IMR-90 (cell line): ENCODE results near the gene IL1RAP. TPM values are rescaled to one million over a fixed set of nuclear protein-coding genes. Genes with fewer than 3 reads are reported as not detected.

Experiments
- ATAC-seq: fragments of 200-7000 bp; cut with Tn5 transposase; 2 replicates; pipeline ENCODE4 v1.9.1; 2020; ENCODE audit warnings: low read depth, mild to moderate bottlenecking, moderate library complexity
- BruUV-seq: library from RNA; stranded (reverse); fragments of 400-500 nt; replicated peaks from 2 replicates; lab custom pipeline; 2021; lab: Mats Ljungman, UMichigan
- CTCF ChIA-PET: fragments of 300-600 bp; formaldehyde crosslinking; extraction: SDS; loops from one replicate; lab custom pipeline; 2021; ENCODE audit warnings: antibody characterized with exemption; lab: Yijun Ruan, JAX
- POLR2A ChIA-PET: fragments of 300-600 bp; sonication (Branson Sonifier 250); formaldehyde crosslinking; loops from one replicate; lab custom pipeline; 2022; ENCODE audit warnings: antibody characterized with exemption; ENCODE audit not compliant: unreplicated experiment; lab: Charles Lee
- DNase-seq: peaks from one replicate; pipeline ENCODE4 v3.0.0; 2013
- H2AFZ ChIP-seq: replicated peaks from 2 replicates; pipeline ENCODE3; 2013; ENCODE audit warnings: low read length, mild to moderate bottlenecking; ENCODE audit not compliant: poor library complexity
- H2AK5ac ChIP-seq: 2 replicates; pipeline ENCODE4 v1.6.1; 2013; ENCODE audit warnings: low read depth, low read length, inconsistent platforms
- H2AK9ac ChIP-seq: replicated peaks from 2 replicates; pipeline ENCODE3; 2013; ENCODE audit warnings: mild to moderate bottlenecking, low read depth, low read length, moderate library complexity; ENCODE audit not compliant: poor library complexity
- H2BK120ac ChIP-seq: 2 replicates; pipeline ENCODE4 v1.6.1; 2013; ENCODE audit warnings: low read depth, low read length, inconsistent platforms
- H2BK15ac ChIP-seq: 3 replicates; pipeline ENCODE4 v1.6.1; 2013; ENCODE audit warnings: low read depth, low read length, inconsistent platforms
- H2BK20ac ChIP-seq: 2 replicates; pipeline ENCODE4 v1.6.1; 2013; ENCODE audit warnings: low read depth, mild to moderate bottlenecking, inconsistent platforms, low read length, moderate library complexity
- H2BK5ac ChIP-seq: 2 replicates; pipeline ENCODE4 v1.6.1; 2013; ENCODE audit warnings: mild to moderate bottlenecking, low read depth, low read length, inconsistent platforms; ENCODE audit not compliant: poor library complexity, severe bottlenecking
- H3K14ac ChIP-seq: replicated peaks from 2 replicates; pipeline ENCODE4 v1.6.1; 2013; ENCODE audit warnings: low read depth, low read length, inconsistent platforms
- H3K18ac ChIP-seq: 2 replicates; pipeline ENCODE4 v1.6.1; 2013; ENCODE audit warnings: low read depth, low read length, control low read depth
- H3K23ac ChIP-seq: 2 replicates; pipeline ENCODE4 v1.6.1; 2013; ENCODE audit warnings: low read depth, low read length, inconsistent platforms
- H3K27ac ChIP-seq: 2 replicates; pipeline ENCODE4 v1.5.1; 2013; ENCODE audit warnings: mild to moderate bottlenecking, control low read depth, low read length; ENCODE audit not compliant: insufficient read depth
- H3K27me3 ChIP-seq: 2 replicates; pipeline ENCODE4 v1.6.1; 2013; ENCODE audit warnings: low read length; ENCODE audit not compliant: control insufficient read depth, insufficient read depth
- H3K36me3 ChIP-seq: 2 replicates; pipeline ENCODE4 v1.6.1; 2013; ENCODE audit warnings: low read length, mixed read lengths; ENCODE audit not compliant: control insufficient read depth, insufficient read depth
- H3K4ac ChIP-seq: 2 replicates; pipeline ENCODE4 v1.6.1; 2013; ENCODE audit warnings: low read depth, low read length, inconsistent platforms
- H3K4me1 ChIP-seq: 2 replicates; pipeline ENCODE4 v1.6.1; 2013; ENCODE audit warnings: low read length, mixed read lengths; ENCODE audit not compliant: control insufficient read depth, insufficient read depth
- H3K4me2 ChIP-seq: 2 replicates; pipeline ENCODE4 v1.6.1; 2013; ENCODE audit warnings: low read depth, mild to moderate bottlenecking, control low read depth, low read length, moderate library complexity
- H3K4me3 ChIP-seq: 2 replicates; pipeline ENCODE4 v1.5.1; 2013; ENCODE audit warnings: low read depth, mild to moderate bottlenecking, control low read depth, low read length, moderate library complexity; ENCODE audit not compliant: insufficient read depth
- H3K56ac ChIP-seq: 2 replicates; pipeline ENCODE4 v1.6.1; 2013; ENCODE audit warnings: low read length, inconsistent platforms; ENCODE audit not compliant: insufficient read depth; ENCODE audit errors: extremely low read depth
- H3K79me1 ChIP-seq, 2 experiments: 2 replicates each; pipeline ENCODE4 v1.6.1; 2013; ENCODE audit warnings: low read length in 2 of 2, inconsistent platforms in 1 of 2, low read depth in 1 of 2
- H3K9ac ChIP-seq: 2 replicates; pipeline ENCODE4 v1.6.1; 2013; ENCODE audit warnings: low read depth, low read length, control low read depth
- H3K9me1 ChIP-seq: 2 replicates; pipeline ENCODE4 v1.6.1; 2013; ENCODE audit warnings: low read length, inconsistent platforms; ENCODE audit not compliant: insufficient read depth
- H3K9me3 ChIP-seq: 2 replicates; pipeline ENCODE4 v1.6.1; 2013; ENCODE audit warnings: low read length; ENCODE audit not compliant: control insufficient read depth, insufficient read depth
- H4K20me1 ChIP-seq: 2 replicates; pipeline ENCODE4 v1.6.1; 2013; ENCODE audit warnings: low read length, inconsistent platforms; ENCODE audit not compliant: insufficient read depth
- H4K5ac ChIP-seq: 2 replicates; pipeline ENCODE4 v1.6.1; 2013; ENCODE audit warnings: mild to moderate bottlenecking, low read depth, low read length, control low read depth
- H4K8ac ChIP-seq, 2 experiments: 2 replicates each; pipeline ENCODE4 v1.6.1; 2013; ENCODE audit warnings: low read depth in 2 of 2, low read length in 2 of 2, control low read depth in 1 of 2, inconsistent platforms in 1 of 2
- H4K91ac ChIP-seq: 2 replicates; pipeline ENCODE4 v1.6.1; 2013; ENCODE audit warnings: low read depth, low read length, inconsistent platforms; ENCODE audit not compliant: insufficient read depth
- BHLHE40 ChIP-seq: fragments of 150-350 bp; IDR thresholded peaks from 2 replicates; pipeline ENCODE4 v1.6.1; 2016; ENCODE audit warnings: mild to moderate bottlenecking, low read depth, low read length
- CEBPB ChIP-seq: IDR thresholded peaks from 2 replicates; pipeline ENCODE4 v1.6.1; 2012; ENCODE audit warnings: low read depth, low read length, improper control_type of control experiment
- CHD1 ChIP-seq: IDR thresholded peaks from 2 replicates; pipeline ENCODE4 v1.6.1; 2012; ENCODE audit warnings: low read depth, low read length, improper control_type of control experiment
- FOS ChIP-seq: fragments of 150-350 bp; IDR thresholded peaks from 2 replicates; pipeline ENCODE4 v1.6.1; 2016; ENCODE audit warnings: low read depth, low read length
- MAFK ChIP-seq: IDR thresholded peaks from 2 replicates; pipeline ENCODE4 v1.6.1; 2012; ENCODE audit warnings: low read depth, low read length, improper control_type of control experiment
- MAZ ChIP-seq: IDR thresholded peaks from 2 replicates; pipeline ENCODE4 v1.6.1; 2012; ENCODE audit warnings: low read depth, mild to moderate bottlenecking, low read length, improper control_type of control experiment, moderate library complexity, borderline replicate concordance
- MXI1 ChIP-seq: IDR thresholded peaks from 2 replicates; pipeline ENCODE4 v1.6.1; 2012; ENCODE audit warnings: low read depth, mild to moderate bottlenecking, low read length, moderate library complexity, borderline replicate concordance
- NFE2L2 ChIP-seq: fragments of 150-350 bp; IDR thresholded peaks from 2 replicates; pipeline ENCODE4 v1.6.1; 2016; ENCODE audit warnings: low read depth, mild to moderate bottlenecking, low read length
- POLR2A ChIP-seq: IDR thresholded peaks from 2 replicates; pipeline ENCODE4 v1.6.1; 2012; ENCODE audit warnings: mild to moderate bottlenecking, low read depth, low read length
- RAD21 ChIP-seq: IDR thresholded peaks from 2 replicates; pipeline ENCODE4 v1.6.1; 2012; ENCODE audit warnings: low read length, improper control_type of control experiment
- RCOR1 ChIP-seq: IDR thresholded peaks from 2 replicates; pipeline ENCODE4 v1.6.1; 2012; ENCODE audit warnings: mild to moderate bottlenecking, low read length, improper control_type of control experiment; ENCODE audit not compliant: insufficient replicate concordance
- RFX5 ChIP-seq: IDR thresholded peaks from 2 replicates; pipeline ENCODE4 v1.8.0; 2012; ENCODE audit warnings: low read depth, mild to moderate bottlenecking, low read length, moderate library complexity
- SMC3 ChIP-seq: fragments of 150-350 bp; IDR thresholded peaks from 2 replicates; pipeline ENCODE4 v1.6.1; 2016; ENCODE audit warnings: low read depth, mild to moderate bottlenecking, antibody characterized with exemption, low read length, moderate library complexity
- WGBS, 2 experiments: methylation state at CpG; one replicate each; pipeline versions ENCODE4 v1.1.5 to v1.1.7; 2013; ENCODE audit warnings: missing lambda C conversion rate in 2 of 2; ENCODE audit not compliant: insufficient read length in 1 of 2; ENCODE audit errors: extremely low coverage in 2 of 2; 5-methylcytosine and 5-hydroxymethylcytosine counted together
- dilution Hi-C: fragments of 300-500 bp; cut with HindIII; formaldehyde crosslinking; loops from one replicate; pipeline ENCODE4 v1.14.3; 2018; ENCODE audit warnings: low sequenced_read_pairs; ENCODE audit not compliant: unreplicated experiment
- in situ Hi-C: fragments of 300-500 bp; cut with MboI; formaldehyde crosslinking; loops from 3 replicates; pipeline ENCODE4 v1.14.3; 2019; ENCODE audit warnings: low sequenced_read_pairs, inconsistent platforms, mixed read lengths
- intact Hi-C: fragments of 100-400 bp; cut with micrococcal nuclease; formaldehyde crosslinking; loops from 2 replicates; pipeline ENCODE4 v1.10.0; 2022
- polyA plus RNA-seq, 3 experiments: library from polyadenylated mRNA; depleted of rRNA; stranded (reverse); fragments of >200 nt; gene quantifications; 2 replicates each; pipeline ENCODE4 v1.2.3, GENCODE V29; 2012; ENCODE audit warnings: low replicate concordance in 1 of 3
- total RNA-seq: library from RNA; depleted of rRNA; stranded (reverse); fragments of >200 nt; gene quantifications from 2 replicates; pipeline ENCODE4 v1.2.3, GENCODE V29; 2012
- TF ChIP-seq, protein P1 (sequence below): fragments of 150-350 bp; IDR thresholded peaks from 2 replicates; pipeline ENCODE4 v1.6.1; 2016; ENCODE audit warnings: low read depth, mild to moderate bottlenecking, low read length, moderate library complexity, borderline replicate concordance
- TF ChIP-seq, protein P2 (sequence below): conservative IDR thresholded peaks from 2 replicates; pipeline ENCODE4 v1.5.1; 2012; ENCODE audit warnings: mild to moderate bottlenecking, low read depth, low read length, improper control_type of control experiment
- TF ChIP-seq, protein P3 (sequence below): fragments of 150-350 bp; IDR thresholded peaks from 2 replicates; pipeline ENCODE4 v1.6.1; 2017; ENCODE audit warnings: mild to moderate bottlenecking, antibody characterized with exemption, low read length, low read depth

IL1RAP gene
- total and polyA plus RNA-seq, 2 of the 4 experiments (the other 2 are of a cell fraction): 8.3 to 11.3 TPM

DNA sequence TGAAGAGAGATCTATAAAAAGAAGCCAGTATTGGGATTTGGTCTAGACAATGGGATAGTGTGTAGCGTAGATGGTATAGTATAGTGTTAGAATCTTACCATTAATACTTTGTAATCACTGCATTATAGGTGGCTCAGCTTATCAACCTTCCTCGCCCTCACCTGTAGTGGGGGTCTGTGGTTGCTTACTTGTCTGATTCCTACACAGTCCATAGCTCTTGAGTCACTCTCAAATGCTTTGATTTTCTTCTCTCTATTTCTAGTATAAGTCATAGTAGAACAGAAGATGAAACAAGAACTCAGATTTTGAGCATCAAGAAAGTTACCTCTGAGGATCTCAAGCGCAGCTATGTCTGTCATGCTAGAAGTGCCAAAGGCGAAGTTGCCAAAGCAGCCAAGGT is 115.2 kb downstream of the IL1RAP start:
- no peak overlapping the region for H4K91ac ChIP-seq
- H4K5ac ChIP-seq: no peak overlapping the region
- no peak overlapping the region for H2AFZ ChIP-seq
- H2BK15ac ChIP-seq: no peak overlapping the region
- dilution Hi-C loops (no loop called here), in situ Hi-C loops (no loop called here), intact Hi-C loops (no loop called here)
- ChIA-PET POLR2A (no interaction called here), CTCF (interaction anchor here (1.0 kb wide), 1 partner anchor 19 kb away, joined by 3 read pairs; no protein-coding TSS in a partner anchor)
- no peak overlapping the region for H4K8ac ChIP-seq
- no peak overlapping the region for H3K4me2 ChIP-seq
- no peaks in the 10 kb centered on the region for H3K79me1 ChIP-seq
- H2BK20ac ChIP-seq: no peak overlapping the region
- TF ChIP-seq RCOR1 (no peak), BHLHE40 (no peak), MAZ (no peak), SMC3 (no peak), NFE2L2 (no peak), CHD1 (no peak), POLR2A (no peak), MAFK (no peak), MXI1 (no peak), RFX5 (no peak), RAD21 (no peak), FOS (no peak), CEBPB (no peak)
- TF ChIP-seq, protein P1, sequence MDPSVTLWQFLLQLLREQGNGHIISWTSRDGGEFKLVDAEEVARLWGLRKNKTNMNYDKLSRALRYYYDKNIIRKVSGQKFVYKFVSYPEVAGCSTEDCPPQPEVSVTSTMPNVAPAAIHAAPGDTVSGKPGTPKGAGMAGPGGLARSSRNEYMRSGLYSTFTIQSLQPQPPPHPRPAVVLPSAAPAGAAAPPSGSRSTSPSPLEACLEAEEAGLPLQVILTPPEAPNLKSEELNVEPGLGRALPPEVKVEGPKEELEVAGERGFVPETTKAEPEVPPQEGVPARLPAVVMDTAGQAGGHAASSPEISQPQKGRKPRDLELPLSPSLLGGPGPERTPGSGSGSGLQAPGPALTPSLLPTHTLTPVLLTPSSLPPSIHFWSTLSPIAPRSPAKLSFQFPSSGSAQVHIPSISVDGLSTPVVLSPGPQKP: no peak
- TF ChIP-seq, protein P2, sequence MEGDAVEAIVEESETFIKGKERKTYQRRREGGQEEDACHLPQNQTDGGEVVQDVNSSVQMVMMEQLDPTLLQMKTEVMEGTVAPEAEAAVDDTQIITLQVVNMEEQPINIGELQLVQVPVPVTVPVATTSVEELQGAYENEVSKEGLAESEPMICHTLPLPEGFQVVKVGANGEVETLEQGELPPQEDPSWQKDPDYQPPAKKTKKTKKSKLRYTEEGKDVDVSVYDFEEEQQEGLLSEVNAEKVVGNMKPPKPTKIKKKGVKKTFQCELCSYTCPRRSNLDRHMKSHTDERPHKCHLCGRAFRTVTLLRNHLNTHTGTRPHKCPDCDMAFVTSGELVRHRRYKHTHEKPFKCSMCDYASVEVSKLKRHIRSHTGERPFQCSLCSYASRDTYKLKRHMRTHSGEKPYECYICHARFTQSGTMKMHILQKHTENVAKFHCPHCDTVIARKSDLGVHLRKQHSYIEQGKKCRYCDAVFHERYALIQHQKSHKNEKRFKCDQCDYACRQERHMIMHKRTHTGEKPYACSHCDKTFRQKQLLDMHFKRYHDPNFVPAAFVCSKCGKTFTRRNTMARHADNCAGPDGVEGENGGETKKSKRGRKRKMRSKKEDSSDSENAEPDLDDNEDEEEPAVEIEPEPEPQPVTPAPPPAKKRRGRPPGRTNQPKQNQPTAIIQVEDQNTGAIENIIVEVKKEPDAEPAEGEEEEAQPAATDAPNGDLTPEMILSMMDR: no peak
- TF ChIP-seq, protein P3, sequence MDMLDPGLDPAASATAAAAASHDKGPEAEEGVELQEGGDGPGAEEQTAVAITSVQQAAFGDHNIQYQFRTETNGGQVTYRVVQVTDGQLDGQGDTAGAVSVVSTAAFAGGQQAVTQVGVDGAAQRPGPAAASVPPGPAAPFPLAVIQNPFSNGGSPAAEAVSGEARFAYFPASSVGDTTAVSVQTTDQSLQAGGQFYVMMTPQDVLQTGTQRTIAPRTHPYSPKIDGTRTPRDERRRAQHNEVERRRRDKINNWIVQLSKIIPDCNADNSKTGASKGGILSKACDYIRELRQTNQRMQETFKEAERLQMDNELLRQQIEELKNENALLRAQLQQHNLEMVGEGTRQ: no peak
- H2BK5ac ChIP-seq: no peak overlapping the region
- peaks cover 4% of the 10 kb centered on the region; the same call in 1 of the 2 replicates for H3K36me3 ChIP-seq
- DNase-seq (no peak), ATAC-seq (no peak)
- H3K23ac ChIP-seq: no peak overlapping the region
- no peaks in the 10 kb centered on the region for H3K4me1 ChIP-seq
- no peak overlapping the region for H3K4ac ChIP-seq
- no peak overlapping the region for H3K18ac ChIP-seq
- H3K27me3 ChIP-seq: no peaks in the 10 kb centered on the region
- no peak overlapping the region for H3K56ac ChIP-seq
- H3K14ac ChIP-seq: no peak overlapping the region
- no peaks in the 10 kb centered on the region for H4K20me1 ChIP-seq
- H2AK9ac ChIP-seq: no peak overlapping the region
- H2BK120ac ChIP-seq: no peak overlapping the region
- no peaks in the 10 kb centered on the region for H3K9me1 ChIP-seq
- no peak overlapping the region for H3K27ac ChIP-seq
- no TSS peak for BruUV-seq
- no peak overlapping the region for H3K9ac ChIP-seq
- 100% methylated on average over 1 of the region's 4 CpGs; no CpG with 5 or more reads in 1 of the 2 experiments for WGBS, 2 experiments
- H3K9me3 ChIP-seq: no peaks in the 10 kb centered on the region
- H2AK5ac ChIP-seq: no peak overlapping the region
- no peak overlapping the region for H3K4me3 ChIP-seq
